Testis (tissue), 3 donors: Measurements from ENCODE around the gene FSCB. TPM values are rescaled to one million over a fixed set of nuclear protein-coding genes. Genes with fewer than 3 reads are reported as not detected.
"Not testable (repeated sequence)": the region's sequence is repeated elsewhere in the genome, so short reads cannot be mapped to it uniquely, and the experiment has no call there.

ENCODE experiments used
- DNase-seq: peaks from one replicate; pipeline ENCODE4 v3.0.0-alpha.2; 2019
- H3K27ac ChIP-seq, 2 donors: fragments of 200-600 bp; sonication (generic); one replicate each; pipeline ENCODE4 v1.5.1; 2019
- H3K27me3 ChIP-seq: fragments of 200-600 bp; sonication (generic); one replicate; pipeline ENCODE4 v1.5.1; 2019
- H3K36me3 ChIP-seq: fragments of 200-600 bp; sonication (generic); one replicate; pipeline ENCODE4 v1.5.1; 2017; ENCODE audit warnings: low read depth; ENCODE audit errors: missing control alignments
- H3K4me1 ChIP-seq: fragments of 200-600 bp; sonication (generic); one replicate; pipeline ENCODE4 v1.5.1; 2019
- H3K4me3 ChIP-seq, 2 donors: fragments of 200-600 bp; sonication (generic); one replicate each; pipeline ENCODE4 v1.5.1; 2017 to 2019
- H3K9me3 ChIP-seq: fragments of 200-600 bp; sonication (generic); one replicate; pipeline ENCODE4 v1.5.1; 2017
- POLR2A ChIP-seq: fragments of 450-650 bp; IDR thresholded peaks from one replicate; pipeline ENCODE4 v1.6.1; 2017; ENCODE audit warnings: antibody characterized with exemption, mild to moderate bottlenecking, moderate library complexity
- WGBS, 2 donors: methylation state at CpG; one replicate each; pipeline ENCODE4 v1.1.5; 2018; 5-methylcytosine and 5-hydroxymethylcytosine counted together
- intact Hi-C: fragments of 100-400 bp; cut with DNase I; formaldehyde crosslinking; loops from one replicate; pipeline ENCODE4 v1.15.1; 2023; ENCODE audit warnings: low total_unique reads
- polyA plus RNA-seq: library from polyadenylated mRNA; stranded (reverse); fragments of 350-450 nt; fragmentation: Illumina TruSeq; extraction: RNeasy Lipid Tissue Mini Kit (QIAGEN cat#74804); gene quantifications from one replicate; pipeline ENCODE4 v1.2.3, GENCODE V29; 2014; ENCODE audit warnings: low read depth, low replicate concordance; ENCODE audit not compliant: insufficient read depth
- total RNA-seq, 2 donors: library from RNA; depleted of rRNA; stranded (reverse); fragments of >200 nt; gene quantifications; one replicate each; pipeline ENCODE4 v1.2.3, GENCODE V29; 2016
- TF ChIP-seq, protein P1 (sequence below), 3 experiments: fragments of 450-650 bp in 2 of 3; fragments of 200-600 bp in 1 of 3; sonication (generic) in 1 of 3; IDR thresholded peaks; one replicate each; pipeline ENCODE4 v1.5.1; 2016 to 2019; ENCODE audit warnings: antibody characterized with exemption in 3 of 3, mild to moderate bottlenecking in 2 of 3, moderate library complexity in 1 of 3

FSCB gene
- total and polyA plus RNA-seq, 3 donors from 2014 or later = 21.0 to 69.1 (median 42.9) TPM

DNA sequence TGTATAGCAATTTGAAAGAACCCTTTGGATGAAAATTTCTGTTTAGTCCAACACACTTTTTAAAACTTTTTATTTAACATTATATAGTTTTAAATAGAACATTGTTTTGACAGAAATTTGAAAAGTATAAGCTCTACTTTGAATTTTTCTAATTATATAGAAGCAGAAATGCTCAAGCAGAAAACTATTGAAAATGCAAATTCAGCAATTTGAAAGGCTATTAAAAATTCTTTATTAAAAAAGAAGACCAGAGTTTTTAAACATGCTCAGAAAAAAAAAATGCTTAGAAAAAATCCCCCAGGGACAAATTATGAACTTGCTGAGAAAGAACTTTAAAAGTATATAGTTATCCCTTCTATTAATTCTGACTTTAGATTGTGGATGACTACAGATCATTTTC is 21.1 kb upstream of the FSCB start:
- TF ChIP-seq, protein P1, sequence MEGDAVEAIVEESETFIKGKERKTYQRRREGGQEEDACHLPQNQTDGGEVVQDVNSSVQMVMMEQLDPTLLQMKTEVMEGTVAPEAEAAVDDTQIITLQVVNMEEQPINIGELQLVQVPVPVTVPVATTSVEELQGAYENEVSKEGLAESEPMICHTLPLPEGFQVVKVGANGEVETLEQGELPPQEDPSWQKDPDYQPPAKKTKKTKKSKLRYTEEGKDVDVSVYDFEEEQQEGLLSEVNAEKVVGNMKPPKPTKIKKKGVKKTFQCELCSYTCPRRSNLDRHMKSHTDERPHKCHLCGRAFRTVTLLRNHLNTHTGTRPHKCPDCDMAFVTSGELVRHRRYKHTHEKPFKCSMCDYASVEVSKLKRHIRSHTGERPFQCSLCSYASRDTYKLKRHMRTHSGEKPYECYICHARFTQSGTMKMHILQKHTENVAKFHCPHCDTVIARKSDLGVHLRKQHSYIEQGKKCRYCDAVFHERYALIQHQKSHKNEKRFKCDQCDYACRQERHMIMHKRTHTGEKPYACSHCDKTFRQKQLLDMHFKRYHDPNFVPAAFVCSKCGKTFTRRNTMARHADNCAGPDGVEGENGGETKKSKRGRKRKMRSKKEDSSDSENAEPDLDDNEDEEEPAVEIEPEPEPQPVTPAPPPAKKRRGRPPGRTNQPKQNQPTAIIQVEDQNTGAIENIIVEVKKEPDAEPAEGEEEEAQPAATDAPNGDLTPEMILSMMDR (IDR thresholded peaks at IDR 0.05) = no peak
- no peak for TF ChIP-seq POLR2A
- no peak overlapping the region for H3K27ac ChIP-seq
- intact Hi-C loops = no loop called here
- H3K27me3 ChIP-seq = no peaks in the 10 kb centered on the region
- no peak for DNase-seq
- H3K4me1 ChIP-seq = no peaks in the 10 kb centered on the region
- no peaks in the 10 kb centered on the region for H3K9me3 ChIP-seq
- no peak overlapping the region for H3K4me3 ChIP-seq
- H3K36me3 ChIP-seq = no peaks in the 10 kb centered on the region

DNA sequence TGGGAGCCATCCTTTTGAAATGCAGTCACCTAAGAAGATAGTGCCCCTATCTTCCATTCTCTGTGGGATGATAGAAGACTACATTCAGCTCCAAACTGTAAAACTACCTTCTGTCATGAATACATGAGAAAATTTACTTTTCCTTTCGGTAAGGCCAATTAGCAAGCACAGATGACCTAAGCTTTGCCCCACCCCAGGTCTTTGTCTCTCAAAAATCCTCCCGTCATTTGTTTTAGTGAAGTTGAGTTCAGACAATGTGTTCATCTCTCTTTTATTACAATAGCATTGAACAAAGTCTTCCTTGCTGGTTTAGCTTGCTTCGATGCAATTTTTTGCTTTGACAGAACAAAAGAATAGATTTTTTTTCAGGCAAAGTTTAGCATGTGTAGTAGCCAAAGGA is 18.2 kb upstream of the FSCB start:
- intact Hi-C loops = no loop called here
- H3K4me1 ChIP-seq = no peaks in the 10 kb centered on the region
- WGBS, 2 donors = 82 to 90% methylated on average over 3 of the region's 3 CpGs
- H3K36me3 ChIP-seq = no peaks in the 10 kb centered on the region
- TF ChIP-seq, protein P1 (IDR thresholded peaks at IDR 0.05) = no peak
- TF ChIP-seq POLR2A = no peak
- no peak for DNase-seq
- no peaks in the 10 kb centered on the region for H3K9me3 ChIP-seq
- no peak overlapping the region for H3K4me3 ChIP-seq
- no peak overlapping the region for H3K27ac ChIP-seq
- H3K27me3 ChIP-seq = no peaks in the 10 kb centered on the region

DNA sequence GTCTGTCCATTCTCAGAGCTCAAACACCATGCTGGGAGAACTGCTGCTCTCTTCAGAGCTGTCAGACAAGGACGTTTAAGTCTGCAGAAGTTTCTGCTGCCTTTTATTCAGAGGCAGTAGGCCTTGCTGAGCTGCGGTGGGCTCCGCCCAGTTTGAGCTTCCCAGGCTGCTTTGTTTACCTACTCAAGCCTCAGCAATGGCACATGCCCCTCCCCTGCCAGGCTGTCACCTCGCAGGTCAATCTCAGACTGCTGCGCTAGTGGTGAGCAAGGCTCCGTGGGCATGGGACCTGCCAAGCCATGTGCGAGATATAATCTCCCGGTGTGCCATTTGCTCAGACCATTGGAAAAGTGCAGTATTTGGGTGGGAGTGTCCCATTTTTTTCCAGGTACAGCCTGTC is 8.6 kb upstream of the FSCB start:
- H3K4me3 ChIP-seq, H3K9me3 ChIP-seq, H3K4me1 ChIP-seq, H3K27ac ChIP-seq, intact Hi-C loops, H3K27me3 ChIP-seq, H3K36me3 ChIP-seq, DNase-seq: not testable (repeated sequence)
- WGBS, 2 donors = 79 to 91% methylated on average over 8 of the region's 8 CpGs

DNA sequence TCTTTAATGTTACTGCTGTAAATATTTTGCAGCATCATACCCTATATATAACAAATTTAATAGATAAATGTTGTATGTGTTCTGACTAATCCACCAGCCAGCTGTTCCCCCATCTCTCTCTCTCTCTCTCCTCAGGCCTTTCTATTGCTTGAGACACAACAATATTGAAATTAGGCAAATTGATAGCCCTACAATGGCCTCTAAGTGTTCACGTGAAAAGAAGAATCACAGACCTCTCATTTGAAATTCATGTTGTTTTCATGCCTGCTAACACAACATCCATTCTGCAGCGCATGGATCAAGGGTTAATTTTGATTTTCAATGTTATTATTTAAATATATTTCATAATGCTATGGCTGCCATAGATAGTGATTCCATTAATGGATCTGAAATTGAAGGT is 1.8 kb upstream of the FSCB start:
- Histone ChIP-seq H3K4me1 (no peaks in the 10 kb centered on the region), H3K27ac (no peak overlapping the region), H3K27me3 (no peaks in the 10 kb centered on the region), H3K36me3 (no peaks in the 10 kb centered on the region), H3K4me3 (no peak overlapping the region), H3K9me3 (no peaks in the 10 kb centered on the region)
- WGBS, 2 donors = 89 to 93% methylated on average over 2 of the region's 2 CpGs
- intact Hi-C loops = no loop called here
- TF ChIP-seq, protein P1 (IDR thresholded peaks at IDR 0.05) = no peak
- no peak for TF ChIP-seq POLR2A
- DNase-seq = no peak

DNA sequence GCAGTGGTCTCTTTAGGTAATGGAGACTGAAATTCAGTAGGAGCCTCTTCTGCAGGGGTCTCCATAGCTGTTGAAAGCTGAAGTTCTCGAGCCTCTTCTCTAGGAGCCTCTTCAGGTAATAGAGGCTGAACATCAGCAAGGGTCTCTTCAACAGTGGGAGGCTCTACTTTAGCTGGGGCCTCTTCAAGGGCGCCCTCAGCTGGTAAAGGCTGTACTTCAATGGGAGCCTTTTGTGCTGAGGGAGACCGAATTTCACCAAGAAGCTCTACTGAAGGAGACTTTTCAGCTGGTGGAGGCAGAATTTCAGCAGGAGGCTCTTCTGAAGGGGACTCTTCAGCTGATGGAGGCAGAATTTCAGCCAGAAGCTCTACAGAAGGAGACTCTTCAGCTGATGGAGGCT is 1.5 kb downstream of the FSCB start:
- WGBS, 2 donors = 93 to 100% methylated on average over 2 to 3 of the region's 3 CpGs
- intact Hi-C loops = no loop called here
- H3K27ac ChIP-seq = no peak overlapping the region
- H3K36me3 ChIP-seq = no peaks in the 10 kb centered on the region
- H3K4me1 ChIP-seq = no peaks in the 10 kb centered on the region
- TF ChIP-seq POLR2A = no peak
- H3K9me3 ChIP-seq = no peaks in the 10 kb centered on the region
- no peaks in the 10 kb centered on the region for H3K27me3 ChIP-seq
- no peak overlapping the region for H3K4me3 ChIP-seq
- no peak for DNase-seq

DNA sequence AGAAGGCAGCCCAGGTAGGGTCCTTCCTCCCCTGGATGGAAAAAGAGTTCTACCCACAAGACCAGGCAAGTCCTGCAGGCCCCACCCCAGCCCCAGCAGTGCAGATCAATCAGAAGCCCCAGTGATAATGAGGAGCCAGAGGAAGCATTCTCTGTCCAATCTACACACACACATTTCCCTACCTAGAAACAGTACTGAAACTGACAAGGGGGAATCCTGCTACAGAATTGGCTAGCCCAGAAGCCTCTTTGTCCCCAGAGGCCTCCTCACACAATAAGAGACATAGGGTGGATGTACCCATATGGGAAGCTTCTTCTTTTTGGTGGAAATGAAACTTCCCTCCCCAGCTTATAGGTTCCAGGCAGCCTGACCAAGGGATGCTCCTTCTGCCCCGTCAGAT is 9.9 kb downstream of the FSCB start:
- WGBS, 2 donors = 100% methylated on average over 1 of the region's 1 CpG
- no peak for DNase-seq
- intact Hi-C loops = no loop called here
- no peaks in the 10 kb centered on the region for H3K36me3 ChIP-seq
- H3K9me3 ChIP-seq = no peaks in the 10 kb centered on the region
- H3K4me1 ChIP-seq = no peaks in the 10 kb centered on the region
- H3K27me3 ChIP-seq = no peaks in the 10 kb centered on the region
- no peak for TF ChIP-seq POLR2A
- TF ChIP-seq, protein P1 (IDR thresholded peaks at IDR 0.05) = no peak
- no peak overlapping the region for H3K4me3 ChIP-seq
- H3K27ac ChIP-seq = no peak overlapping the region
